8988T (cell line): ENCODE data around the gene RASGRP4.
"Not testable (repeated sequence)": the region's sequence is repeated elsewhere in the genome, so short reads cannot be mapped to it uniquely, and the experiment has no call there.

Source experiments
- DNase-seq: peaks from one replicate; pipeline ENCODE4 v3.0.0; 2011

Gene RASGRP4

GRCh38 chr19:38444026-38444425, 18.0 kb upstream of the RASGRP4 start:
- DNase-seq, result no peak

GRCh38 chr19:38443458-38443999, 17.5 kb upstream of the RASGRP4 start:
- DNase-seq, result no peak

GRCh38 chr19:38442736-38443135, 16.7 kb upstream of the RASGRP4 start:
- no peak for DNase-seq

GRCh38 chr19:38441657-38442348, 15.8 kb upstream of the RASGRP4 start:
- DNase-seq, result peak; percentile 89

GRCh38 chr19:38440592-38440991, 14.6 kb upstream of the RASGRP4 start:
- no peak for DNase-seq

GRCh38 chr19:38437917-38438316, 11.9 kb upstream of the RASGRP4 start:
- DNase-seq, result no peak

GRCh38 chr19:38437295-38437694, 11.3 kb upstream of the RASGRP4 start:
- DNase-seq, result no peak

GRCh38 chr19:38434549-38435051, 8.6 kb upstream of the RASGRP4 start:
- no peak for DNase-seq

GRCh38 chr19:38433268-38433733, 7.3 kb upstream of the RASGRP4 start, which contains the start of gene RYR1:
Gene RYR1 (plus strand): TSS chr19:38433691. CDS start chr19:38433830, 139 bp downstream.
- no peak for DNase-seq

- DNase-seq, result no peak
Observed at GRCh38 chr19:38430931-38431330, 4.9 kb upstream of the RASGRP4 start.

- DNase-seq, result no peak
Observed at GRCh38 chr19:38429811-38430156, 3.8 kb upstream of the RASGRP4 start.

GRCh38 chr19:38429055-38429810, 3.2 kb upstream of the RASGRP4 start:
- no peak for DNase-seq

- not testable (repeated sequence) for DNase-seq
Observed at GRCh38 chr19:38427035-38427677, 1.1 kb upstream of the RASGRP4 start.

- DNase-seq, result no peak
Observed at GRCh38 chr19:38425222-38425809, 703 bp downstream of the RASGRP4 start.

GRCh38 chr19:38424272-38424671, 1.7 kb downstream of the RASGRP4 start:
- no peak for DNase-seq

- no peak for DNase-seq
Observed at GRCh38 chr19:38422438-38422837, 3.6 kb downstream of the RASGRP4 start.

- DNase-seq, result no peak
Observed at GRCh38 chr19:38421856-38422255, 4.2 kb downstream of the RASGRP4 start.

- no peak for DNase-seq
Observed at GRCh38 chr19:38420935-38421334, 5.1 kb downstream of the RASGRP4 start.

- no peak for DNase-seq
Observed at GRCh38 chr19:38417544-38418506, 8.2 kb downstream of the RASGRP4 start.

GRCh38 chr19:38417146-38417543, 8.9 kb downstream of the RASGRP4 start:
- DNase-seq, result no peak

- no peak for DNase-seq
Observed at GRCh38 chr19:38413416-38413815, 12.6 kb downstream of the RASGRP4 start.

GRCh38 chr19:38412961-38413360, 13.1 kb downstream of the RASGRP4 start:
- no peak for DNase-seq
